Measurements from ENCODE around the gene AZU1.

The AZU1 gene

GRCh38 chr19:812049-812746, 15.4 kb upstream of the AZU1 start:
- no peak overlapping the region for H3K4me3 ChIP-seq (ENCODE audit: insufficient read depth, low read length, poor library complexity, severe bottlenecking)
- 0 out of 2 replicates have a peak, but pooled peaks cover 3% of the 10 kb centered on the region for H3K79me2 ChIP-seq (ENCODE audit: insufficient read depth, low read length)
- H3K4me2 ChIP-seq (ENCODE audit: low read depth, low read length, poor library complexity, severe bottlenecking) = no peak overlapping the region
- no peaks in the 10 kb centered on the region for H3K9me2 ChIP-seq (replicated peaks; ENCODE audit: insufficient read depth, low read length)
- peaks cover 2% of the 10 kb centered on the region; the same call in 1 of the 2 replicates for H4K20me1 ChIP-seq (ENCODE audit: low read depth, low read length)
- H3F3A ChIP-seq (ENCODE audit: insufficient read depth) = peaks cover 20% of the 10 kb centered on the region
- no peak overlapping the region for H3K27ac ChIP-seq (ENCODE audit: low read depth, low read length)
- no peak for TF ChIP-seq CTCF (IDR thresholded peaks at IDR 0.05; ENCODE audit: insufficient read depth, low read length, poor library complexity, severe bottlenecking)
- no peak for TF ChIP-seq EZH2phosphoT487 (conservative IDR thresholded peaks at IDR 0.05; ENCODE audit: low read length)
- H2AFZ ChIP-seq (ENCODE audit: low read depth, low read length, severe bottlenecking) = no peak overlapping the region
- H3K9me3 ChIP-seq (ENCODE audit: insufficient read depth, low read length) = no peaks in the 10 kb centered on the region
- H3K9ac ChIP-seq (ENCODE audit: low read length) = no peak overlapping the region
- no peaks in the 10 kb centered on the region for H3K27me3 ChIP-seq (ENCODE audit: low read length)
- H3K36me3 ChIP-seq (ENCODE audit: low read length) = peaks cover 9% of the 10 kb centered on the region; the same call in 1 of the 2 replicates

GRCh38 chr19:812747-813218, 14.9 kb upstream of the AZU1 start:
- H3K79me2 ChIP-seq (ENCODE audit: insufficient read depth, low read length) = no peaks in the 10 kb centered on the region
- no peaks in the 10 kb centered on the region for H3K9me2 ChIP-seq (replicated peaks; ENCODE audit: insufficient read depth, low read length)
- H4K20me1 ChIP-seq (ENCODE audit: low read depth, low read length) = no peaks in the 10 kb centered on the region
- H2AFZ ChIP-seq (ENCODE audit: low read depth, low read length, severe bottlenecking) = no peak overlapping the region
- no peak overlapping the region for H3K4me2 ChIP-seq (ENCODE audit: low read depth, low read length, poor library complexity, severe bottlenecking)
- H3K9me3 ChIP-seq (ENCODE audit: insufficient read depth, low read length) = no peaks in the 10 kb centered on the region
- no peak overlapping the region for H3K9ac ChIP-seq (ENCODE audit: low read length)
- H3K4me3 ChIP-seq (ENCODE audit: insufficient read depth, low read length, poor library complexity, severe bottlenecking) = no peak overlapping the region
- peaks cover 20% of the 10 kb centered on the region for H3F3A ChIP-seq (ENCODE audit: insufficient read depth)
- no peak overlapping the region for H3K27ac ChIP-seq (ENCODE audit: low read depth, low read length)
- no peaks in the 10 kb centered on the region for H3K27me3 ChIP-seq (ENCODE audit: low read length)
- no peak for TF ChIP-seq EZH2phosphoT487 (conservative IDR thresholded peaks at IDR 0.05; ENCODE audit: low read length)
- TF ChIP-seq CTCF (IDR thresholded peaks at IDR 0.05; ENCODE audit: insufficient read depth, low read length, poor library complexity, severe bottlenecking) = no peak
- H3K36me3 ChIP-seq (ENCODE audit: low read length) = peaks cover 6% of the 10 kb centered on the region; the same call in 1 of the 2 replicates

- no peaks in the 10 kb centered on the region for H3K9me2 ChIP-seq (replicated peaks; ENCODE audit: insufficient read depth, low read length)
These were observed 14.2 kb upstream of the AZU1 start for GRCh38 chr19:813219-814151.

More at GRCh38 chr19:813219-814151, 14.2 kb upstream of the AZU1 start:
- Histone ChIP-seq H4K20me1 (ENCODE audit: low read depth, low read length) (no peaks in the 10 kb centered on the region), H3K27ac (ENCODE audit: low read depth, low read length) (no peak overlapping the region), H3K36me3 (ENCODE audit: low read length) (peaks cover 5% of the 10 kb centered on the region; the same call in 1 of the 2 replicates), H3K27me3 (ENCODE audit: low read length) (no peaks in the 10 kb centered on the region), H3K4me3 (ENCODE audit: insufficient read depth, low read length, poor library complexity, severe bottlenecking) (no peak overlapping the region), H2AFZ (ENCODE audit: low read depth, low read length, severe bottlenecking) (no peak overlapping the region), H3K4me2 (ENCODE audit: low read depth, low read length, poor library complexity, severe bottlenecking) (no peak overlapping the region), H3K9me3 (ENCODE audit: insufficient read depth, low read length) (no peaks in the 10 kb centered on the region), H3F3A (ENCODE audit: insufficient read depth) (peaks cover 20% of the 10 kb centered on the region), H3K9ac (ENCODE audit: low read length) (no peak overlapping the region), H3K79me2 (ENCODE audit: insufficient read depth, low read length) (no peaks in the 10 kb centered on the region)
- no peak for TF ChIP-seq EZH2phosphoT487 (conservative IDR thresholded peaks at IDR 0.05; ENCODE audit: low read length)
- TF ChIP-seq CTCF (IDR thresholded peaks at IDR 0.05; ENCODE audit: insufficient read depth, low read length, poor library complexity, severe bottlenecking) = no peak
